ENCODE results near the gene POLR2B. TPM values are rescaled to one million over a fixed set of nuclear protein-coding genes. Genes with fewer than 3 reads are reported as not detected.

Gene POLR2B
- polyA plus RNA-seq, 1 donor: 128 TPM

Other genes with a start within 250 kb of the POLR2B start
- not detected for gene SPINK2, start 157.2 kb upstream of the POLR2B start, polyA plus RNA-seq (ENCODE audit: insufficient read length)
- 59.9 TPM for gene REST, start 71.0 kb upstream of the POLR2B start, polyA plus RNA-seq (ENCODE audit: insufficient read length)
- 21.7 TPM for gene NOA1, start 1.3 kb upstream of the POLR2B start, polyA plus RNA-seq (ENCODE audit: insufficient read length)
- 463 TPM for gene IGFBP7, start 131.5 kb downstream of the POLR2B start, polyA plus RNA-seq (ENCODE audit: insufficient read length)